AG09319 (cell line): ENCODE data around the gene PCSK1.

Source experiments
- DNase-seq: peaks from one replicate; pipeline ENCODE4 v3.0.0-alpha.2; 2010; ENCODE audit warnings: low read depth; ENCODE audit errors: extremely low read depth
- CTCF ChIP-seq: IDR thresholded peaks from 2 replicates; pipeline ENCODE4 v1.5.1; 2011; ENCODE audit warnings: low read depth, mild to moderate bottlenecking, inconsistent platforms, low read length, moderate library complexity

PCSK1 gene

DNA sequence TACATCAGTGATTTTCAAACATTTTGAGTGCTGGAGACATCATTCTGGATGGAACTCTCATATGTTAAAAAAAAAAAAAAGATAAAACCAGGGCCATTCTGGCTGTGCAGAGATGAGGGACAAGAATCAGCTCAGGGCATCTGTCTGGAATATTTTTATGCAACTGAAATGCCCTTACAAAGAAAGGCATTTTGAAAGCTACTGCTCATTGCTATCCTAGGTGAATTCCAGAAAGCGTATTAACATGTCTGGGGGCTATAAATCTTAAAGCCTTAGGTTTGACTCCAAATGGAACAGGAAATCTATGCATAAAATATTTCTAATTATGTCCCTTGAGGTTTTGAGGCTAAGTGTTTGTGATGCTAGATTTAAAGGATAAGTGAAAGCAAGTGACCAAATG, 14.9 kb upstream of the PCSK1 start:
- no peak for DNase-seq

DNA sequence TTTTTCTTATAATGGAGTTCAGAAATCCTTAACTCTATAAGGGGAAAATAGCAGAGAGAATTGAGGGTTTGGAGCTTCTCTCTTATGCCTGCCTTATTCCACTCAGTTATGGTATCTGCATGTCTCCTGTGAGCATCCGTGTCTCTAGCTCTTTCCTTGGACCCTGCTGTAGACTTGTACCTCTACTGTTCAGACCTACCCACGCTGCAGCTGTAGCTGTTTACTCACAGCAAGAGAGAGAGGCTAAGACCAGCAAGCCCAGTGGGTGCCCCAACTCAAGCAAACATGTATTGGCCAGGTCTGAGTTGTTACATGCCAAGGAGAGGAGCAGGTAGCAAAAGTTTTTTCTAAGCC, 7.1 kb upstream of the PCSK1 start:
- no peak for DNase-seq

More for the DNA sequence above, 14.9 kb upstream of the PCSK1 start:
- no peak for TF ChIP-seq CTCF

DNA sequence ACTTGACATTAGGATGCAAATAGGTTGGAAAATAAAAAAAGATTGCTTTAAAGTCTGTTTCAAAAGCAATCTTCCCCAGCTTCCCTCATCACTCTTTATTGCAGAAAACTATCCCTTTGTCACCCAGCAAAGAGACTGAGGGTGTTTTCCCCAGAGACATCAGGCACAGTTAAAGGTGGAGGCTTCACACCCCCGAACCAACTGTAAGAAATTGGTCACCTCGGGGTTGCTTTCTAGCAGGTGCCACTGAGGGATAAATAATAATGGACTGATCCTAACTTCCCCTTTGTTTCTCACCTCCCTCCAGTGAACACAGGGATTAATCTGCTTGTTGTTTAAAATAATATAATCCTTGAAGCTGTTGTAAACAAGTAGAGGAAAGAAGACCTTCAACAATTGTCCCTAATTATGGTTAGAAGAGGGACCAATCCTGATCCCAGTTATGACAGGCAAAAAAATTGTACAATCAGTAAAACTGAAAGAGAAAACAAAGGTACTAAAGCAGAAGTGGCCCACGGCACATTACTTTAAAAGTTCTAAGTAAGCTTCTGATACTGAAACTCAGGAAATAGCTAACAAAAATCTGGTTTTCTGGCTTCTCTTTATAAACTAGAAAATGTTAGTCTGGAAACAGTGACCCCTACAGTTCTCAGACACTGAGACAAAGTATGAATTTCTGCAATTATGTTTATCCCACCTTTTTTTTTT, 6.6 kb upstream of the PCSK1 start:
- no peak for DNase-seq
- no peak; the same call in 1 of the 2 replicates for TF ChIP-seq CTCF

More for the DNA sequence above, 7.1 kb upstream of the PCSK1 start:
- no peak for TF ChIP-seq CTCF

DNA sequence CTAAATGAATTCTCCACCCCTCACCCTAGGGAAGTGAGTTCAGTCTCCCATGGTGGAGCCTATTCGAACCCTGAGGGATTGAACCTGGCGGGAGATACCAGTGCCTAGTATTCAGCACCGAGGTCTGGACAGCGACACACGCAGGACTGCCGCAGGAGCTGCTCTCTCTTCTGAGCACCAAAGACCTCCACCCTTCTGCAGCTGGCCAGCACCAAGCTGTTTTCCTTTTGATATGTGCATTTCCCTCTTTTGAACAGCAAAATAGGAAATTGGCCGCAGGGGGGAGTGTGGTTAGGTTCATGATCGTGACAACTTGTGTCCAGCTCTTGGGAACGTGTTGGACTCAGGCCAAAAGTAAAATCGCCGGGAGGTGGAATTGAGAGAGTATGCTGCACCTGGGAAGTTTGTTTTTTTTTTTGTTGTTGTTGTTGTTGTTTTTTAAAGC, 1.2 kb upstream of the PCSK1 start:
- peak; percentile 12 for DNase-seq
- TF ChIP-seq CTCF, result no peak

DNA sequence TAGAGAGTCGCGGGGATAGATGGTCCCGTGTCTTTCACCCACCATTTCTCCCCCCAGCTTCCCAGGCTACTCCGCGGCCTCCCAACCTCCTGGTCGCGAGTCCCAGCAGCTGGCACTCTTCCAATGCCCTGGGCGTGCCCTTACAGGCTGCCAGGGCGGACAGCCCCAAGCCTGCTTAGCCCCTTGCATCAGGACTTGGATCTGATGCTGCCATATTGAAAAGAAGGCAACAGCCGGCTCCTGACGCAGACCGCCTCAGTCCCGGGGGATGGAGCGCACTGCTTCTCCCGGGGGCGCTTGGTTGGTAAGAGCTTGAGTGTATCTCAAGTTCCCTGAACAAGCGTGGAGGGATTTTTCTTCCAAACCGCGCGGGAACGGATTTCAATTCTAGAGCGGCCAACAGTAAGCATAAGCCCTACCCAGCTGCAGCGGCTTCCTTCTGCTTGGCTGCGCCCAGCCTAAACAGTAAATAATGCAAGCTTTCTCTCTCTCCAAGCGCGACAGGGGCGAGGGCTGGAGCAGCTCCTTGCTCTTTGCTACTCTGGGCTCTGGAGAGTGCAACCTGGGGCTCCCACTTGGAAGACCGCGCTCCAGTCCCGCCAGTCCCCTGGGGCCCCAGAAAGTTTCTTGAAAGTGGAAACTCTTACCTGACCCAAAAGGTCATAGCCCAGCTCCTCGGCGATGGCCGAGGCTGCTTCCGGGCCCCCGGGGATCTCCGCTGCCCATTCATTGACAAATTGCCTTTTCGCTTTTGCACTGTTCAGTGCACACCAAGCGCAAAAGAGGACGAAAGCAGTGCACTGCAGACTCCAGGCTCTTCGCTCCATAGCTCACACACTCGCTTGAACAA, 607 bp downstream of the PCSK1 start:
- DNase-seq, result no peak

DNA sequence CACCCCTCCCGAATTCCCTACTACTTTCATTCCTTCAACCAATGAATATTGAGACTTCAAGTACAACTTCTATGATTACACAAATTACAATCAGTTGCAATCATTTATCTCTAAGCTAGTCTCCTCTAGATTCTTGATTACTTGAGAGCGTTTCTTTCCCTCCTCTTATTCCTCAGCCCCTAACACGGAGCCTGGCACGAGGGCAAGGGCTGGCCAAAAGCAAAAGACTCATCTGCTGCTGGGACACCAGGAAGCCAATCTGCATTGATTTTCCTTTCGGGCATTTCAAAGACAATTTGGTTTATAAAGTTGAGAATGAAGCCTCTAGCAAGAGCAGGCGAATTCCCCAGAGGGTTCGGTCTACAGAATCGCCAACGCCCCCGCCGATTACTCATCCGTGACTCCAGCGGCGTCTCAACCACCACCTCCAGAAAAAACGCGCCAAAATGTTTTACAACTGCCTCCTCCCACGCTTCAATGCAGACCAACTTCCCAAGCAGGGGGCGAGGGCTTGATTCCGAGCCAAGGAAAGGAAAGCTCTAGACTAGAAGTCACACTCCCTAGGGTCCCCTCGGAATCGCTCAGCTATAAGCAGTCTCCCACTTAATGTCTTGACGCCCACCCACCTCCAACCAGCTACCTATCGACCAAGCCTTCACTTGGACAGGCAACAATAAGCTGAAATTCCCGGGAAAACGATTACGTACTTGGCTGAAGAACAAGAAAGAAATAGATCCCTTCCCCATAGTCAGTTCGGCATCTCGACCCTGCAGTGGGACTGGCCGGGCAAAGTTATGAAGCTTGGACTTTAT, 1.5 kb downstream of the PCSK1 start:
- TF ChIP-seq CTCF, result no peak
- DNase-seq, result no peak

More for the DNA sequence above, 607 bp downstream of the PCSK1 start:
- no peak for TF ChIP-seq CTCF
